ENCODE data around the gene ZNF282.
A peak's percentile ranks its signal among the peaks of the same experiment; 100 is the strongest.
"Not testable (repeated sequence)": the region's sequence is repeated elsewhere in the genome, so short reads cannot be mapped to it uniquely, and the experiment has no call there.

ZNF282 gene

GRCh38 chr7:149261316-149261828 lies 66.0 kb downstream of the ZNF282 start:
- H3K36me3 Mint-ChIP-seq (ENCODE audit: low read depth) = peaks cover 18% of the 10 kb centered on the region
- peak overlapping the region; percentile 92 to 97 (median 94) for H3K27ac Mint-ChIP-seq
- TF ChIP-seq, protein P1, sequence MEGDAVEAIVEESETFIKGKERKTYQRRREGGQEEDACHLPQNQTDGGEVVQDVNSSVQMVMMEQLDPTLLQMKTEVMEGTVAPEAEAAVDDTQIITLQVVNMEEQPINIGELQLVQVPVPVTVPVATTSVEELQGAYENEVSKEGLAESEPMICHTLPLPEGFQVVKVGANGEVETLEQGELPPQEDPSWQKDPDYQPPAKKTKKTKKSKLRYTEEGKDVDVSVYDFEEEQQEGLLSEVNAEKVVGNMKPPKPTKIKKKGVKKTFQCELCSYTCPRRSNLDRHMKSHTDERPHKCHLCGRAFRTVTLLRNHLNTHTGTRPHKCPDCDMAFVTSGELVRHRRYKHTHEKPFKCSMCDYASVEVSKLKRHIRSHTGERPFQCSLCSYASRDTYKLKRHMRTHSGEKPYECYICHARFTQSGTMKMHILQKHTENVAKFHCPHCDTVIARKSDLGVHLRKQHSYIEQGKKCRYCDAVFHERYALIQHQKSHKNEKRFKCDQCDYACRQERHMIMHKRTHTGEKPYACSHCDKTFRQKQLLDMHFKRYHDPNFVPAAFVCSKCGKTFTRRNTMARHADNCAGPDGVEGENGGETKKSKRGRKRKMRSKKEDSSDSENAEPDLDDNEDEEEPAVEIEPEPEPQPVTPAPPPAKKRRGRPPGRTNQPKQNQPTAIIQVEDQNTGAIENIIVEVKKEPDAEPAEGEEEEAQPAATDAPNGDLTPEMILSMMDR (IDR thresholded peaks at IDR 0.05; ENCODE audit: unreplicated experiment in 3 of 3) = no peak
- no peaks in the 10 kb centered on the region for H3K9me3 Mint-ChIP-seq
- peak overlapping the region; percentile 88 to 90 (median 89) for H3K4me3 Mint-ChIP-seq
- H3K4me1 Mint-ChIP-seq = peaks cover 7% of the 10 kb centered on the region
- H3K27me3 Mint-ChIP-seq (ENCODE audit: low read depth) = no peaks in the 10 kb centered on the region

DNA sequence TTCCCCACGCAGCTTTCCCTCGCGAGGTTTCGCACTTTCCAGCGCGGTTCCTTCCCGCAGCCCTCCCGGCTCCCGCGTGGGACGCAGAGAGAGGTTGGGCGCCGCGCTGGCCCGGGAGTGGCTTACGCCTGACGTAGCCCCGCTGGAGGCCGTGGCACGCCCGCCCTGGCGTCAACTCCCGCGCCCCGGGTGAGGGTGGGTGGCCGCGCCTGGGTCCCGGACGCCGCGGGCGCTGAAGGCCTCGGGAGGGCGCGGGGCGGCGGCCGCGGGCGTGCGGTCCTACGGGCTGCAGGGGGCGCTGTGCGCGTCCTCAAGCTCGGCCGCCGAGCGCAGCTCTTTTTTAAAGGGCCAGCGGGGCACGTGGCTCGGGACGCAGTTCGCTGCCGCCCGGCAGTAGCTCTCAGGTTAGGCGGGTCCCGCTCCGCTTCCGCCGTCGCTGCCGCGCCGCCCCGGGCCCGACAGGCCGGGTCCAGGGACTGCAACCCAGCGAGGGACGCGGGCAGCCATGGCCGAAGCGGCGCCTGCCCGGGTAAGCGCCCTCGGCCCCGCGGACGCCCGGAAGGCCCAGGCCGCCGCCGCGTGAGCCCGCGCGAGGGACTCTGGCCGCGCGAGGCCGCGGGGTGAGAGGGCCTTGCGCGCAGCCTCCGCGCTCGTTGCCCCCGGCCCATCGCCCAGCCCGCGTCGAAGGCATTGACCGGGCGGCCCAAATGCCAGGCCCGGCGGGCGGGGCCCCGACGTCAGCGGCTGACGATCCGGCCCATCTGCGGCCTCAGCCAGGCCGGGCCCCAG lies 66.7 kb downstream of the ZNF282 start, which contains the start of gene ZNF783:
TSS of gene ZNF783 (plus strand) at position 368 of the 789 bp plus-strand sequence. CDS start at position 506, 138 bp downstream.
- Mint-ChIP-seq H3K36me3 (ENCODE audit: low read depth) (peaks cover 23% of the 10 kb centered on the region), H3K27me3 (ENCODE audit: low read depth) (no peaks in the 10 kb centered on the region), H3K4me1 (peaks cover 7% of the 10 kb centered on the region), H3K9me3 (no peaks in the 10 kb centered on the region), H3K4me3 (peak within 1 kb of the TSS; percentile 88 to 90 (median 89)), H3K27ac (peak within 1 kb of the TSS; percentile 92 to 97 (median 94))
- TF ChIP-seq, protein P1 (IDR thresholded peaks at IDR 0.05; ENCODE audit: unreplicated experiment in 3 of 3) = peak; percentile 85 to 88 (median 86)

DNA sequence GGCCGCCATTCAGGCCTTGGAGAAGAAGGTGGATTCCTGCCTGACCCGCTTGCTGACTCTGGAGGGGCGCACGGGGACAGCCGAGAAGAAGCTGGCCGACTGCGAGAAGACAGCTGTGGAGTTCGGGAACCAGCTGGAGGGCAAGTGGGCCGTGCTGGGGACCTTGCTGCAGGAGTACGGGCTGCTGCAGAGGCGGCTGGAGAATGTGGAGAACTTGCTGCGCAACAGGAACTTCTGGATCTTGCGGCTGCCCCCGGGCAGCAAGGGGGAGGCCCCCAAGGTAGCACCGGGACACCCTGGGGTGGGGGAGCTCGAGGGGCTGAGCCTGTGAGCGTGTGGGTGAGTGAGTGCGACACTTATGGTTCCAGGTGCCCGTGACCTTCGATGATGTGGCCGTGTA lies 71.1 kb downstream of the ZNF282 start:
- H3K36me3 Mint-ChIP-seq (ENCODE audit: low read depth) = peaks cover 55% of the 10 kb centered on the region
- H3K27ac Mint-ChIP-seq = no peak overlapping the region
- TF ChIP-seq, protein P1 (IDR thresholded peaks at IDR 0.05; ENCODE audit: unreplicated experiment in 3 of 3) = no peak
- no peak overlapping the region for H3K4me3 Mint-ChIP-seq
- H3K9me3 Mint-ChIP-seq = no peaks in the 10 kb centered on the region
- no peaks in the 10 kb centered on the region for H3K27me3 Mint-ChIP-seq (ENCODE audit: low read depth)
- H3K4me1 Mint-ChIP-seq = peaks cover 7% of the 10 kb centered on the region

- TF ChIP-seq, protein P1 (IDR thresholded peaks at IDR 0.05; ENCODE audit: unreplicated experiment in 3 of 3) = no peak
Measured at GRCh38 chr7:149267733-149268132, 72.4 kb downstream of the ZNF282 start.

GRCh38 chr7:149274424-149274823 lies 79.1 kb downstream of the ZNF282 start:
- H3K36me3 Mint-ChIP-seq (ENCODE audit: low read depth) = peaks cover 79% of the 10 kb centered on the region
- not testable (repeated sequence) for H3K27me3 Mint-ChIP-seq (ENCODE audit: low read depth); H3K4me1 Mint-ChIP-seq; H3K27ac Mint-ChIP-seq; H3K9me3 Mint-ChIP-seq; H3K4me3 Mint-ChIP-seq

More at GRCh38 chr7:149267733-149268132, 72.4 kb downstream of the ZNF282 start:
- H3K27me3 Mint-ChIP-seq (ENCODE audit: low read depth) = no peaks in the 10 kb centered on the region
- H3K36me3 Mint-ChIP-seq (ENCODE audit: low read depth) = peaks cover 65% of the 10 kb centered on the region
- peaks cover 7% of the 10 kb centered on the region for H3K4me1 Mint-ChIP-seq
- H3K9me3 Mint-ChIP-seq = no peaks in the 10 kb centered on the region
- no peak overlapping the region for H3K4me3 Mint-ChIP-seq
- no peak overlapping the region for H3K27ac Mint-ChIP-seq
